GM18502 (cell line): ENCODE data around the gene INTS7.

Experiments used
- ATAC-seq: cut with Tn5 transposase; IDR thresholded peaks from one replicate; pipeline ENCODE4 v1.9.1; 2021; ENCODE audit warnings: mild to moderate bottlenecking; ENCODE audit not compliant: unreplicated experiment, poor library complexity

Gene INTS7

GRCh38 chr1:212035123-212035834 lies at the start of gene INTS7, which contains the start of gene DTL:
Gene INTS7 (minus strand): TSS chr1:212035557. CDS start chr1:212035437, 120 bp downstream.
Gene DTL (plus strand): TSS chr1:212035748. CDS start chr1:212035891, 143 bp downstream.
- ATAC-seq, result peak; percentile 75

- no peak for ATAC-seq
These were observed 47.5 kb upstream of the INTS7 start for GRCh38 chr1:212082765-212083406.

GRCh38 chr1:212078826-212079225 lies 43.5 kb upstream of the INTS7 start:
- no peak for ATAC-seq

GRCh38 chr1:212077028-212077427 lies 41.7 kb upstream of the INTS7 start:
- ATAC-seq, result no peak

GRCh38 chr1:212074856-212075255 lies 39.5 kb upstream of the INTS7 start:
- ATAC-seq, result no peak

- no peak for ATAC-seq
These were observed 39.0 kb upstream of the INTS7 start for GRCh38 chr1:212074313-212074712.

- no peak for ATAC-seq
These were observed 38.1 kb upstream of the INTS7 start for GRCh38 chr1:212073490-212073889.

GRCh38 chr1:212072047-212072446 lies 36.7 kb upstream of the INTS7 start:
- ATAC-seq, result no peak

GRCh38 chr1:212070720-212071302 lies 35.5 kb upstream of the INTS7 start:
- ATAC-seq, result no peak

GRCh38 chr1:212067787-212068186 lies 32.4 kb upstream of the INTS7 start:
- no peak for ATAC-seq

GRCh38 chr1:212062832-212063438 lies 27.6 kb upstream of the INTS7 start:
- no peak for ATAC-seq

- no peak for ATAC-seq
These were observed 25.5 kb upstream of the INTS7 start for GRCh38 chr1:212060632-212061472.

- no peak for ATAC-seq
These were observed 20.0 kb upstream of the INTS7 start for GRCh38 chr1:212055333-212055732.

- no peak for ATAC-seq
These were observed 18.6 kb upstream of the INTS7 start for GRCh38 chr1:212053993-212054392.

GRCh38 chr1:212045981-212046380 lies 10.6 kb upstream of the INTS7 start:
- no peak for ATAC-seq

GRCh38 chr1:212044851-212045250 lies 9.5 kb upstream of the INTS7 start:
- no peak for ATAC-seq

- no peak for ATAC-seq
These were observed 7.1 kb upstream of the INTS7 start for GRCh38 chr1:212042436-212042835.

GRCh38 chr1:212040629-212041412 lies 5.5 kb upstream of the INTS7 start:
- ATAC-seq, result no peak

GRCh38 chr1:212039622-212040021 lies 4.3 kb upstream of the INTS7 start:
- ATAC-seq, result no peak
